Epidermal melanocyte (primary cell): ENCODE data around the gene TXNRD1.

Source experiments
- DNase-seq: peaks from one replicate; pipeline ENCODE4 v3.0.0; 2011; ENCODE audit warnings: low spot score; ENCODE audit not compliant: insufficient read length

The TXNRD1 gene

DNA sequence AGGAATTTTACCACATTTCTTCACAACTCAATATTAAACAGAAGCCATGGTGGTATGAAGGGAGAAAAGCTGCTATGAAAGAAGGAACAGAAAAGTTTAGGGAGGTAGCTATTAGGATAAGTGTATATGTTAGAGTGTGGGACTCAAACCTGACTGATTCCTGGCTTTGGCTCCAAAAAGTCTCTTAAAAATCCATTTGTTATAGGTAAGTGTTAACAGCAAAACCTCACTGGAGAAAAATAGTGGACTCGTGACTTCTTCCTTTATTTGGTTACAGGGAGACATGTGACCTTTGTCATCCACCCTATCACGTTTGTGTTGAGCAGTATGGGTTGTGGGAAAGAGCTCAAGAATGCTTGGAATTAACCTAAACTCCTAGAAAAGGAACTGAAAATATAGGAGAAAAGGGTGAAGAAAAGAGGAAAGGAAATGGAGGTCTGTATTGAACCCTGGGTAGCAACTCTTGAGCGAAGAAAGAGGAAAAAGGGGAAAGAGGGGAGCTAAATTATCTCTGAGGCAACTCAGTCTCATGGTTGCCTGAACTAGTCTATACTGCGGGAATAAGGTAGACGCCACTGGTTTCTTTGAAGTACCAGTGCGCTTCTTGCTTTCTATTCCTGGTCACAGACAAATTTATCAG, 84.4 kb downstream of the TXNRD1 start:
- DNase-seq = no peak

DNA sequence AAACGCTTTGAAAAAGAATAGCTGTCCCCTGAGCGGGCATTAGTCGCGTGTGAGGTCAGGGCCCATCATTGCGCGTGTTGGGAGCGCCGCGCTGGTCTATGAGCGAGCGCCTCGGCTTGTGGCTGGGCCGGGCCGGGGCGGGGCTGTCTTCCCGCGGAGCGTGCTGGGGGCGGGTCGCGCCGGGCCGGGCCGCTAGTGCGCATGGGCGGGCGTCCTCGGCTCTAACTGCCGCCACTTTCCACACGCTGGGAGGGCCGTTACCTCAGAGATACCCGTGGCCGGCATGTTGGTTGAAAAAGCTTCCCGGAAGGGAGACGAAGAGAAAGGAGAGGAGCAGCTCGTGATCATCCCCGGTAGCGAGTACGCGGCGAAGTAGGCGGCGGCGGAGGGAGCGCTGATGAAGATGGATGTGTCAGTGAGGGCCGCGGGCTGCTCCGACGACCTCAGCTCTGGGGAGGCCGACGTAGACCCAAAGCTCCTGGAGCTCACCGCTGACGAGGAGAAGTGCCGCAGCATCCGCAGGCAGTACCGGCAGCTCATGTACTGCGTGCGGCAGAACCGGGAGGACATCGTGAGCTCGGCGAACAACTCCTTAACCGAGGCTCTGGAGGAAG, 88.1 kb downstream of the TXNRD1 start, which contains the start of gene EID3:
Gene EID3, plus strand, starts transcription at position 202 of the 614 bp plus-strand sequence. Its CDS starts 196 bp downstream, at position 398.
- DNase-seq = peak; percentile 76

DNA sequence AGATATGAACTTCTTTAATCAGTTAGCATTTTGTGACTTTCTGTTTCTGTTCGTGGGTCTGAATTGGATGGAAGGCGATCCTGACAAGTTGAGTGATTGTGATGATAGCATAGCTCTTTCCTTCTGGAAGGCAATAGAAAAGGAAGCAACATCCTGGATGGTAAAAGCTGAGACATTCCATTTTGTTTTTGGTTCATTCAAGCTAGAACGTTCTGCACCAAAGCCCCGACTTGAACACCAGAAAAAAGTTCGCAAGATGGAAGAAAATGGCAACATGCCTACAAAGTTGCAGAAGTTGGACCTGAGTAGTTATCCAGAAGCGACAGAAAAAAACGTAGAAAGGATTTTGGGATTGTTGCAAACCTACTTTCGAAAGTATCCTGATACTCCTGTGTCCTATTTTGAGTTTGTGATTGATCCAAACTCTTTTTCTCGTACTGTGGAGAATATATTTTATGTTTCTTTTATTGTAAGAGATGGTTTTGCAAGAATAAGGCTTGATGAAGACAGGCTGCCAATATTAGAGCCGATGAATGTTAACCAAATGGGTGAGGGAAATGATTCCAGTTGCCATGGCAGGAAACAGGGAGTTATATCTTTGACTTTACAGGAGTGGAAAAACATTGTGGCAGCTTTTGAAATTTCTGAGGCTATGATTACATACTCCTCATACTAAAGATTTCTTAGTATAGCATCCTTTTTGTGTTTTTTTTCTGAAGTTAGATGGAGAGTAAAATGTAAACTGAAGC, 88.9 kb downstream of the TXNRD1 start:
- DNase-seq = no peak

DNA sequence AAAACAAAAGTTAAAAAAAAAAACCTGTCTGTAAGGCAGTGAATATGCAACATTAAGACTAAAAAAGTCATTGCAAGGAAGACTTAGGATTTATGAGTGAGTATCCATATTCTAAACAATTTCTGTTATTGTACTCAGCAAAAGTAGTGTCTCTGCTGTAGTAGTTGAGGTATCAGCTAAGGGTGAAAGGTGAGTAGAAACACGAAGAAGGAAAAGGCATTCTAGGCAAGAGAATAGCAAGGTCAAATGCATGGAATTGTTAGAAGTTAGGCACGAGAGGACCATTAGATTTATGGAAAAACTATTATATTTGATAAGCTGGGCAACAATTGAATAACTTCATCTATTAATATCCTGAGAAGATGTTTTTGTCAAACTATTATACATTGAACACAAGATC, 89.8 kb downstream of the TXNRD1 start:
- no peak for DNase-seq

DNA sequence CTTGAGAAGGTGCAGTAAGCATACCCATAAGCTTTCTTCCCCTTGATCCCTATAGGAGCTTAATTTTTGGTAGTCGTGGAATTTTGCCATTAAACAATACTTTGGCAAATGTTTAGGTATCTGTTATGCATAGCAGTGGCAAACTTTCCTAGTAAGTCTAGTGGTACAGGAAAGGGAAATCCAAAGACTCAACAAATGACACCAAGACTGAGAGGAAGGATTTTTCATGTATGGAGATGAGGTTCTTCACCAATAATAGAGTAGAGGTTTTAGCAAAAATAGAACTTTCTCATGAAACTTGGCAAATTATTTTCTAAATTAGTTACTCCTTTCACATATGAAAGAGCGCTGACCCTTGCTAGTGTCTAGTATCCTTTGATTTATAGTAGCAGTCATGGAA, 90.8 kb downstream of the TXNRD1 start:
- DNase-seq = no peak

DNA sequence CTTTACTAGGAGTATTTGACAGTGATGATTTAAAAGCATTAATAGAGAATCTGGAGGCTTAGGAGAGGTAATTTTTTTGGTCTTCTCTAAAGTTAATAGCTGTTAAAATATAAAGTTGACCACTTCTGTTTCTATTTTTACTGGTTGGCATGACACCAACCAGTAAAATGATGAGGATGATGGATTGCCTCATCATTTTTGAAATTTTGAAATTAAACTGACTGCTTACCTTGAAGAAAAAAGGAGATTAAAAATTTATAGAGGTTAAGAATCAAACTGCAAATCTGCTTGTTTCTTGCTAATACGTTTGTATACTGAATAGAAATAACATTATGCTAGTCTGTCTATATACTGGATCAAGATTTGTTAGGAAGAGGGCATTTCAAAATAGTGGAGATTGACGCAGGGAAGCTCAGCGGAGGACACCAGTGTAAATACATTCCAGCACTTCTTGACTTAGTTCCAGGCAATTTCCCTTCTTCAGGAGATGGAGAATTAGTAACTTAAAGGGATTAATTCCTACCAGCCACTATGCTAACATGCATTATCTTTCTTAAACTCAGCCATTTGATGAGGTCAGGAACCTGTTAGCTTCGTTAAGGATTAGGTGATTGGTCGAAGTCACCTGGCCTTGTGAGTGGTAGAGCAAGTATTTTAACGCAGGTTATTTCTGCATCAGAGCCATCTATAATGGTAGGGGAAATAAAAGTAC, 91.5 kb downstream of the TXNRD1 start:
- no peak for DNase-seq

DNA sequence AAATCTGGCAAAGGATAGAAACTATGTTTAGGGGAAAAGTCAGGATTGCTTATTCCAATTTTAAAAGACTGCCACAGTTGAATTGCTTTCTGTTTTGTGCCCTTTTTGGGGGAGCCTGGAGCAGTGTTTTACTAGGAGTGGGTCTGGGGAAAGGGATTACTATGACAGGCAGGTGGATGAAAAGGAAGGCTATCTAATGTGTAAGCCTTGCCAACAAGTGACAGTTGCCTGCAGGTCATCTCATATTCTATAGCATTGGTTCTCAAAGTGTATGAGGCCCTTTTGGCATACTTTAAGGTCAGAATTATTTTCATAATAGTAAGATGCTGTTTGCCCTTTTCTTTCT, 92.0 kb downstream of the TXNRD1 start:
- no peak for DNase-seq

DNA sequence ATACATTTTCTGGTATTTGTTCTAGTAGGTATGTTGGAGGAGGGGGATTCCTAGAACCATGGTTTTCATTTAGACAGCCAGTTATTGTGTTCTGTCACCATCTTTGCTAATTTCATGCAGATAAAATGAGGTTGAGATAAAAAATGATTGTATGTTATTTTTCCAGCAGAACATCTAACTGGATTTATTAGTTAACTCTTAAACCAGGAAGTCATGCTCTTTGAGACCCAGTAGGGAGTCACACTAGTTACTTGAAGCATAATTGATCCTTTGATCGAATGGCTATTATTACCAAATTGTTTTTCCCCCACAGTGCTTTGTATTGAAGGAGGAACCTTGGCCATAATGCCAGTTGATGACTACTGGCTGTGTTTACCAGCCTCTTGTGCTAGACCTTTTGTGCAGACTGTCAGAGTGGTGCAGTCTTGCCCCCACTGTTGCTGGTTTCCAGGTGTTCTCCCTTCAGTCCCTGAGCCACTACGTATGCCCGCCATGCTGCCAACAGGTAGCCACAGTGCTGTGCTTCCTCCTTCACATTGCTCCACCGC, 93.9 kb downstream of the TXNRD1 start:
- no peak for DNase-seq

DNA sequence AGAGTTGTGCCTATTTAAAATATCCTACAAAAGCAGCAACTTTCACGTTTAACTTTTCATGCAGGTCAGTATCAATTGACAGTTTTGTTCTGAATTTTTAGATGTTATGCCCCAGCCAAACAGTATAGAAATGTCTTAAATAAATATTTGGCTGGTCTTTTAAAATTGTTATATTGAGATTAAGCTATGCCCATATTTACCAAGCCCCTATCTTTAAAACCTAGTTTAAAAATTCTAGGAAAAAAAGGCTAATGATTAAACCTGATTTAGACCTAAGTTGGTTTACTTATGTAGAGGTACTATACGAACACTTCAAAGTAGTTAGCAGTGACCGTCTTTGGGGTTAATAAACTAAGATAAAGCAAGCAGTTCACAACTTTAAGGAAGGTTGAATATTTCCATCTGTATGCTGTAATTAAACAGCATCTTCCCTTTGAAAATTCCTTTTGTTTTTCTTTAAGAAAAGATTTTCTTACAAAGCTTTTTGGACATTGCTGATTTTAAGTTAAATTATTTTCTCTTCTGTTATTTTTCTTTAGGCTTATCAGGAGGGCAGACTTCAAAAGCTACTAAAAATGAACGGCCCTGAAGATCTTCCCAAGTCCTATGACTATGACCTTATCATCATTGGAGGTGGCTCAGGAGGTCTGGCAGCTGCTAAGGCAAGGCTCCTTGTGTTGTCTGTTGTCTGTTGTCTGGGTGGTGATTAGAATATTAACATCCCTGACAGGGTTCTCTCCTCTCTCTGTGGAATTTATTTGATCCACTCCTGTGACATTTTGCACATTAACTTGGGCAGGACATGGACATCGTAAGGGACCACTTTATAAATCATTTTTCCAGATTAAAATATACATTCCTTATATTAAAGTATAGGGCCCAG, 95.4 kb downstream of the TXNRD1 start:
- no peak for DNase-seq

DNA sequence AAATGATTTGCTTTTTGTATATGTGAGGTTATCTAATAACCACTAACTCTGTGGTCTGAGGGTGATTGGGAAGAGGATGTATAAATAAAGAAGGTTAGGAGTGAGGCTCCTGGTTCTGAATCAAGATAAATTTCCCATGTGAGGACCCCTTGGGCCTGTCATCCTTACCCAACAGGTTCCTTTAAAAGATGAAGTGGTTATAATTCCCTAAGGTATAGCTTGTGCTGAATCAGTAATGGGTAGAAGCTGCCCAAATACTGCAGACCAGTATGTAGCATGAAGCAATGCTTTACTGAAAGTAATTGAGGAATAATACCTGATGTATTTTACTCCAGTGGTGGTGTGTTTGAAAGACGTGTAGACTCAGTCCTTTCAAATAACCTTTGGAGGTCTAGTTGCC, 96.6 kb downstream of the TXNRD1 start:
- DNase-seq = no peak

DNA sequence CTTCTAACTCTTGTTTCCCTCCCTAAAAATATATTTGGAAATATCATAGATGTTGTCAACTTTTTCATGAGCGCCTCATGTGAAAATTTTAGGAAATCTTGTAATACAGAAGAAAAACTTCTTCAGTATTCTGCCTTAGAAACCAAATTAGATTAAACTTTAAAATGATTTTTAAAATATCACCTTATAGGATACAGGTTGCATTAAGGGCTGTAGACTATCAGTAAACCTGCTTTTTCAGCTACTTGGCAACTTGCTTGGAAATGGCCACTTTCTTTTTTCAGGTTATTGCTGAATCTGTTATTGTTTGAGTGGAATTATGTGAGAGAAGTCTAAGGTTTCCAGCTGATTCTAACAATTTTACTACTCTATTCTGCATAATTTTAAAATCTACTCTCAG, 97.1 kb downstream of the TXNRD1 start:
- no peak for DNase-seq

DNA sequence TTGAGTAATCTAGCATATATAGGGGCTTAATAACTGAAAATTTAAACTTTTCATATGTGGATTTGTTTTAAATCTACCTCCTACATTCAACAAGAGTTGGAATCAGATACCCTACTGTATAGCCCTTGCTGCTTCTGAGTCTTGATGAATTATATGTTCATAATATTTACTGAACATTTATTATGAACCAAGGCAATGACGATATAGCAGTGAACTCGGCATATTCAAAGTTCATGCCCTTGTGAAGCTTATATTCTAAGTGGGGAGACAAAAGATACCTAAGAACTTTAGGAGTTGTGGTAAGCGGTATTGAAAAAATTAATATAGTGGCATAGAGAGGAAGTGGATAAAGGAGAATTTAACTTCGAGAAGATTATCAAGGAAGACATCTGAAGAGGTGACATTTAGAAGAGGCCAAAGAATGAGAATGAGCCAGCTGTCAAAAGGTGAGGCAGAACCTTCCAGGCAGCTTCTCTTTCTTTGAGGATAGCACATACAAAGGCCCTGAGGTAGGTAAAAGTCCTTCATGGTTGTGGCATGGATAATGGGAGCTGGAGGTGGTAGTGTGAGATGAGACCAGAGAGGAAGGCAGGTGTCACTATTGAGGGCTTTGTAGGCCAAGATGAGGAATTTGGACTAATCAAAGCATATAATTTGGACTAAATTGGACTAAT, 98.1 kb downstream of the TXNRD1 start:
- DNase-seq = no peak

DNA sequence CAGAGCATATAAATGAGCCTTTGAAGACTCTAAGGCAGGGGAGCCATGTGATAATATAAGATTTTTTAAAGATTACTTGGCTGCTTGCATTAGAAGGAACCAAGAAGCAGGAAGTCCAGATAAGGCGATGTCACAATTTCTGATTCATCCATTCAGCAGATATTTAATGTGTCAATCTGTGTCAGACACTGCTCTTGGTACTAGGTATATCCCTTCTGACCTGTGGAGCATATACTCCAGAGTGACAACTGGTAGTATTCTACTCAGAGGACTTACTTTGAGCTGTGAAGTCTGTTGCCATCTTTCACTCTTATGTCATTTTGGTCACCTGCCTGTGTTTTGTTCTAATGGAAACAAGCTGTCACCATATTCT, 98.6 kb downstream of the TXNRD1 start:
- no peak for DNase-seq

DNA sequence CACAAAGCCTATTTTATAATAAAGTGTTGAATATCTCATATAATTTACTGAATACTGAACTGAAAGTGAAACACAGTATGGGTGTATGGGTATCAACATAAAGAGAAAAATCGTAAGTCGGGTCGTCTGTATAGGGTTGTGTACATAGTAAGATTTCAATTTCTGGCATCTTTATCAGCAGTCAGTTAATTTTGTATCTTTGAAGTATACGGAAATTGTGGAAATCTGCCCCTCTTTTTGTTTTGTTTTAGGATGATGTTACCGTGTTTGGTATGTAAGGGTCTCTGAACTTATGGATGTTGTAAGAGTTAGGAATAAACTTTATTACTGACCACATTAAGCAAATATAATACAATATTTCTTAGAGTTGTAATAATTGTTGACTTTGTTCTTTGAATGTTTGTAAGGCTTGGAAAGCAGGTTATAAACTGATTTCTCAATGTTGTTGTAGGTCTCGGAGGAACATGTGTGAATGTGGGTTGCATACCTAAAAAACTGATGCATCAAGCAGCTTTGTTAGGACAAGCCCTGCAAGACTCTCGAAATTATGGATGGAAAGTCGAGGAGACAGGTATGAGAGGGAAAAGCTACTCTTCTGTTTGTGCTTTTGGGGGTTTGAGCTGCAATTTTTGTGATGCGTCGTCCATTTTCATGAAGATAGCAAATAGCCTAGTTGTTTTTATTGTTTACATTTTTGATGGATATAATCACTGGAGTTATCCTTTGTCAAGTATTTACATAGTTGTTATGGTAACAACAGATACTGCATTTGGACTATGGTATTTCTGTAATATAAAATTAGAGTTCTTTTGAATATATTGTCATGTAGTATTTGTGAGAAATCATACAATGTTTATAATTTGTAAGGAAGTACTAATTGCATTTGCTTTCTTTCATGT, 100.0 kb downstream of the TXNRD1 start:
- no peak for DNase-seq

DNA sequence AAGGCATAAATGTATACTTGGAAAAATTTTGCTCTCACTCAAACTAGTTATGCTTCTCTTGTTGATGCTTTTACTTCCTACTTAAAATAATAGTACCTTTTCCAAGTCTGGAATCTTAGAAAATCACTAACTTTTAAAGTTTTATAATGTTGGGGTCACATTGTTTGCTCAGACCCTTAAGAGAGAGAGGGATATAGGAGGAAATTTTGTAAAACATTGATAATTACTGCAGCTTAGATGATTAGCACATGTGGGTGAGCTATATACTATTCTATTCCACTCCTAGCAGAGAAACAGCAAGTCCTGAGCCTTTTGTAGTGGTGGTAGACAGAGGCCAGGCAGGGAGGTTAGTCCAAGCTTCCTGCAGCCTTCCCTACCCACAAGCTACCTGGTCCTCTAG, 101.4 kb downstream of the TXNRD1 start:
- no peak for DNase-seq

DNA sequence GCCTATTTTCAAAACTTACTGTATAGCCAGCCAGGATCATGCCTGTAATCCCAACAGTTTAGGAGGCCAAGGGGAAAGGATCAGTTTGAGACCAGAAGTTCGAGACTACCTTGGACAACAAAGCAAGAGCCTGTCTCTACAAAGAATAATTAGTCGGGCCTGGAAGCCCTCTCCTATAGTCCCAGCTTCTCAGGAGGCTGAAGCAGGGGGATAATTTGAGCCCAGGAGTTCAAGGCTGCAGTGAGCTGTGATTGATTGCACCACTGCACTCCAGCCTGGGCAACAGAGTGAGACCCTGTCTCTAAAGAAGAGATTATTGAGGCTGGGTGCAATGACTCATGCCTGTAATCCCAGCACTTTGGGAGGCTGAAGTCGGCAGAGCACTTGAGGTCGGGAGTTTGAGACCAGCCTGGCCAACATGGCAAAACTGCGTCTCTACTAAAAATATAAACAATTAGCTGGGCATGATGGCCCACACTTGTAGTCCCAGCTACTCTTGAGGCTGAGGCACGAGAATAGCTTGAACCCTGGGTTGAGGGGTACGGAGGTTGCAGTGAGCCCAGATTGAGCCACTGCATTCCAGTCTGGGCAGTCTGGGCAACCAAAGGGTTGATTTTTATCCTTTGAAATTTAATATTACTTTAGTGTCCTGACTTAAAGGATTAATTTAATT, 102.1 kb downstream of the TXNRD1 start:
- no peak for DNase-seq

DNA sequence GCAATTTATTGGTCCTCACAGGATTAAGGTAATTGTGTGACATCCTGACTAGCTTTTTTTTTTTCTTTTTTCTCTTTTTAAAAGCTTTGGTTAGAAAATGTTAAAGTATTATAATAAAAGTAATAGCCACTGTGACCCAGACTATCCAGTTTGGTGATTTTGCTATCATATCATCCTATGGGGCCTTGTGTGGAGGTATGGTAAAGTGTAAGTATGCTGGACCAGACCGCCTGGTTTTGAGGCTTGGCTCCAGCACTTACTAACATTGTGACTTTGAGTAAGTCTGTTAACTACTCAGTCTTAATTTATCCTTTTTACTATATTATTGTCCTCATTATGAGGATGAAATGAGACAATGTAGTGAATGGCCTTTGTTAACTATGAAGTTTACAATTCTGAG, 103.4 kb downstream of the TXNRD1 start:
- DNase-seq = no peak

DNA sequence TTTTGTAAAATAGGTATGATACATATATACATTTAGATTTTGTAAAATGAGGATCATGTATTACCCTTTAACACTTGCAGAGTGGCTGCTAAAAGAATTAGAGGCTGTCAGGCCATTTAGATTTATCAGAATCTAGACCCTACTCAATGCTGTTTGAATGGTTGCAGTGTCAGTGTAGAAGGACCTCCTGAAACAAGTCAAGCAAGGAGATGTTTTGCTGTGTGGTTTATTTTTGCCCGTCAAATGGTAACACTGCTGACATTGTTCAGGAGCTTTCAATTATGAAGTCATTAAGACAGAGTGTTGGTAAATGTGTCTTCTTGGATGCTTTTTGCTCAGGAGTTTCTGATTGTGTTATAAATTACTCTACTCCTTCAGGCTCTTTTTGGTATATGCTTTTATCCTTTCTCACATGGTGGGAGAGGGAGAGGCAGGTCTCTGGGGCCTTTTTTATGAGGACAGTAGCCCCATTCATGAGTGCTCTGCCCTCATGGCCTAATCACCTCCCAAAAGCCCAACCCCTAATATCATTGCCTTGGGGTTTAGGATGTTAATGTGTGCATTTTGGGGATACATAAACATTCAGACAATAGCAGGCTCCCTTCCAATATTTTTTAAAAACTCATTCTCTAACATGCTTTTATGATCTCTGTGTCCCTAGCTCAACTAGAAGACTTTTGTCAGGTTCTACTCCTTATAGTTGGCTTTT, 104.5 kb downstream of the TXNRD1 start:
- DNase-seq = peak; percentile 75
